H1 (cell line): Measurements from ENCODE around the gene PDZRN3.

Experiments
- ATF3 ChIP-seq: IDR thresholded peaks from 2 replicates; pipeline ENCODE4 v1.6.1; 2011; ENCODE audit warnings: low read depth, mild to moderate bottlenecking, low read length; ENCODE audit not compliant: insufficient read depth
- CTCF ChIP-seq, 3 experiments: IDR thresholded peaks; 1 replicate in 2 of 3; 2 replicates in 1 of 3; pipeline versions ENCODE4 v1.5.1 to v1.6.1; 2011; ENCODE audit warnings: low read length in 3 of 3, mild to moderate bottlenecking in 3 of 3, inconsistent platforms in 2 of 3, low read depth in 1 of 3, moderate library complexity in 1 of 3; ENCODE audit not compliant: insufficient read depth in 1 of 3; ENCODE audit errors: control extremely low read depth in 1 of 3
- EP300 ChIP-seq, 2 experiments: IDR thresholded peaks; 1 replicate in 1 of 2; 2 replicates in 1 of 2; pipeline ENCODE4 v1.6.1; 2011 to 2012; ENCODE audit warnings: low read depth in 2 of 2, low read length in 2 of 2, mild to moderate bottlenecking in 2 of 2, borderline replicate concordance in 1 of 2, inconsistent platforms in 1 of 2, moderate library complexity in 1 of 2
- HDAC6 ChIP-seq: IDR thresholded peaks from one replicate; pipeline ENCODE4 v1.7.1; 2012; ENCODE audit warnings: low read depth, mild to moderate bottlenecking, inconsistent platforms, low read length, moderate library complexity
- POLR2A ChIP-seq, 2 experiments: IDR thresholded peaks; 1 replicate in 1 of 2; 2 replicates in 1 of 2; pipeline ENCODE4 v1.6.1; 2011; ENCODE audit warnings: low read depth in 2 of 2, low read length in 2 of 2, mild to moderate bottlenecking in 2 of 2; ENCODE audit errors: control extremely low read depth in 1 of 2
- RAD21 ChIP-seq, 2 experiments: IDR thresholded peaks in 1 of 2; conservative IDR thresholded peaks in 1 of 2; 2 replicates each; pipeline ENCODE4 v1.6.1; 2011; ENCODE audit warnings: low read depth in 2 of 2, low read length in 2 of 2, improper control_type of control experiment in 1 of 2, inconsistent platforms in 1 of 2, mild to moderate bottlenecking in 1 of 2, moderate library complexity in 1 of 2
- SIN3A ChIP-seq, 2 experiments: IDR thresholded peaks in 1 of 2; conservative IDR thresholded peaks in 1 of 2; 2 replicates each; pipeline ENCODE4 v1.6.1; 2011 to 2012; ENCODE audit warnings: low read length in 2 of 2, improper control_type of control experiment in 1 of 2, low read depth in 1 of 2, mild to moderate bottlenecking in 1 of 2

GRCh38 chr3:73419942-73420341 is 204.8 kb downstream of the PDZRN3 start:
- TF ChIP-seq SIN3A (conservative IDR thresholded peaks at IDR 0.05 in 1 of 2, IDR thresholded peaks at IDR 0.05 in 1 of 2; ENCODE audit: low read depth in 1 of 2, low read length in 2 of 2) (no peak), CTCF (IDR thresholded peaks at IDR 0.05; ENCODE audit: control extremely low read depth in 1 of 3, insufficient read depth in 1 of 3, low read depth in 1 of 3, low read length in 3 of 3) (no peak), EP300 (IDR thresholded peaks at IDR 0.05; ENCODE audit: borderline replicate concordance in 1 of 2, low read depth in 2 of 2, low read length in 2 of 2) (no peak), POLR2A (IDR thresholded peaks at IDR 0.05; ENCODE audit: control extremely low read depth in 1 of 2, low read depth in 2 of 2, low read length in 2 of 2) (no peak), HDAC6 (no peak), ATF3 (no peak), RAD21 (IDR thresholded peaks at IDR 0.05 in 1 of 2, conservative IDR thresholded peaks at IDR 0.05 in 1 of 2; ENCODE audit: low read depth in 2 of 2, low read length in 2 of 2) (no peak)
